Activated T-cell treated with anti-CD3 and anti-CD28 coated beads for 1 hour (primary cell): Measurements from ENCODE around the gene DAAM1.

Source experiments
- DNase-seq: peaks from one replicate; pipeline ENCODE4 v3.0.0-alpha.2; 2020; ENCODE audit warnings: low read depth

DAAM1 gene

GRCh38 chr14:59188461-59189090, at the start of gene DAAM1:
Gene DAAM1 (plus strand): TSS chr14:59188667. CDS start chr14:59263478, 74,811 bp downstream.
- peak; percentile 88 for DNase-seq

- no peak for DNase-seq
Observed at GRCh38 chr14:59139324-59139723, 49.1 kb upstream of the DAAM1 start.

DNA sequence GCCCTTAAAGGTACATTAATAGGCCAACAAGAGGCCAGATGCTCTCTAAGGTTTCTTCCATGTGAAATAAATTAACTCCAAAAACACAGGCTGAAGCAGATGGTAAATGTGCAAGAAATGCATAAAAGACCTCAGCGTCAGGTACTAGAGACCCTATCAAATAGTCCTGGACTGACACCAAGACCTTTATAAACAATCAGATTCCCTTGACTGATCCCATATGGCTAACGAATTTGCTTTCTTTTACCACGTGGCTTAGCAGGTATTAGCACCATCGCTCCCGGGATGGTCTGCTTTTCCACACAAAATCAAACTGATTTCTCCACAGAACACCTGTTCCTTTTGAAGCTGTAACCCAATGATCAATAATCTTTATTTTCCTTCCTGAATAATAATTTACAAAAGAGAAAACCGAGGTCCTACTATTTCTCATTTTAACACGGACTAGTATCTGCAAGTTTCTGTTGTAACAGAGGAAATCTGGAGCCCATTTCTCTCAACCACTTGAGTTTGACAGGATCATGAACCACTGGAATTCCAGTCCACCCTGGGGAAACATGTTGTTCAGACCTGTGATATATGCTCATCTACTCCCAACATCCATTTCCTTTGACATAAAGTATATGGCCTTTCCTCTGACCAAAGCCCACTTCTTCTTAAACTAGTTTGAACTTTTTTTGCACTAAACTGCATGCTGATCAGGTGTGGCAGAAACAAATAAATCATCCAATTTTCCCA, 48.2 kb upstream of the DAAM1 start:
- DNase-seq: no peak

DNA sequence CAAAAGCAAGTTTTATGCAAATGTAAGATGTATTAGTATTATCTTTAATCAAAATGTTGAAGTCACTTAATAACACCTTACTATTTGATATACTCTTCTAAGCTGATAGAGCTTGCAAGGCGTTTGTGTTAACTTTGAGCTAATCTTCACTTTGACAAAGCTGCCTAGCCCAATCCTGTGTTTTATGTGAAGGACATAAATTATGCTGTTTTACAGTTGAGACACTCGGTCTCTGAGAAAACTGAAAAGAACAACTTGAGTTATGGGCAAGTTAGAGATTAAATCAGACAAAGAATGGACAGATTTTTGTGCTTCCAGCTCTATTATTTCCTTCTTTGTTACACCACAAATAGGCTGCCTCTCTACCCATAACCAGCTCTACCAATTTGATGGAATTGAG, 42.0 kb upstream of the DAAM1 start:
- DNase-seq: no peak

- no peak for DNase-seq
Observed at GRCh38 chr14:59147007-59147406, 41.5 kb upstream of the DAAM1 start.

DNA sequence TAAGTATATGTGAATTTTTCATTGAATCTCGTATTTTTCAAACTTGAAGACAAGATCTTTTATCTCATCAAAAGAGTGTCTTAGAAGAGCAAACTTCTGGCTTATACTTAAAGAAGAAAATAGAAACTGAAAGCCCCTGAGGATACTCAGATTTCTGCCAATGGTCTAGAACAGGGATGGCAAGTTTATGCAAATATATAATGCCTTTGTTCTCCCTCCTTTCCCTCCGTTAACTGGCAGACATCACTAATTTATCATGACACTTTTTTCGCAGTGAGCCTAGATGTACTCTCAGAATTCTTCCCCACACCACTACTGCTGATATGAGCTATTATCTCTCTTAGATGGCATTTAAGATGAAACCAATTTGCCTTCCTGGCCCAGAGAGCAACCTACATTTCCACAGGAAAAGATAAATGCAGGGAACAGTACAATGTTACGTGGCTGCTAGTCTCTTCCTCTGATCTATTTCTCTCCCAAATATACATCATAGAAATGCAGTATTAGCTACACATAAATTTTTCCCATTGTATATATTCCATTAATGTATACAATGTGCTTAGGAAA, 40.0 kb upstream of the DAAM1 start:
- DNase-seq: no peak

DNA sequence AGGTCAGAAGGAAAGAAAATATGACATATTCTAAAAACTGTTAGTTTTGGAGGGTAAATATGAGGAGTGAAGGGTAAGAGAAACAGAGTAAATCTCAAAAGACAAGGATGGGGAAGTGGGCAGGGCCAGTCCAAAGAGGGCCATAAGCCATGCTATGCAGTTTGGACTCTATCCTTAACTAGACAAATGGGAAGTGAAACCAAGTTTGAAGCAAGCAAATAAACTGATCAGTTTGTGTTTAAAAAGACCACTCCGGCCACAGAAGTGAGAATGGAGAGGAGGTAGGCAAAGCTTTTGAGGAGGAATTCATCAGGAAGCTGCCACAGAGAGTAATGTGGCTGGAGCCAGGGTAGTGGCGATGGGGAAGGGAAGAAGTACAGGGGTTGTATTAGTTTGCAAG, 37.5 kb upstream of the DAAM1 start:
- DNase-seq: no peak

GRCh38 chr14:59154373-59154772, 34.1 kb upstream of the DAAM1 start:
- no peak for DNase-seq

GRCh38 chr14:59155886-59156285, 32.6 kb upstream of the DAAM1 start:
- no peak for DNase-seq

- no peak for DNase-seq
Observed at GRCh38 chr14:59159169-59159568, 29.3 kb upstream of the DAAM1 start.

- no peak for DNase-seq
Observed at GRCh38 chr14:59160506-59160905, 28.0 kb upstream of the DAAM1 start.

GRCh38 chr14:59161561-59162175, 26.8 kb upstream of the DAAM1 start:
- DNase-seq: no peak

DNA sequence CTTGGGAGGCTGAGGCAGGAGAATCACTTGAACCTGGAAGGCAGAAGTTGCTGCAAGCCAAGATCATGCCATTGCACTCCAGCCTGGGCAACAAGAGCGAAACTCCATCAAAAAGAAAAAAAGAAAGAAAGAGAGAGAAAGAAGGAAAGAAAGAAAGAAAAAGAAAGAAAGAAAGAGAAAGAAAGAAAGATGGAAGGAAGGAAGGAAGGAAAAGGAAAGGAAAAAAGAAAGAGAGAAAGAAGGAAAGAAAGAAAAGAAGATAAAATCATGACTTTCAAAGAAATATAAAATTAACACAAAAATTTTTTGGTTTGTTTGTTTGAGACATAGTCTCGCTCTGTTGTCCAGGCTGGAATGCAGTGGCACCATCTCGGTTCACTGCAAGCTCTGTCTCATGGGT, 22.2 kb upstream of the DAAM1 start:
- DNase-seq: no peak

DNA sequence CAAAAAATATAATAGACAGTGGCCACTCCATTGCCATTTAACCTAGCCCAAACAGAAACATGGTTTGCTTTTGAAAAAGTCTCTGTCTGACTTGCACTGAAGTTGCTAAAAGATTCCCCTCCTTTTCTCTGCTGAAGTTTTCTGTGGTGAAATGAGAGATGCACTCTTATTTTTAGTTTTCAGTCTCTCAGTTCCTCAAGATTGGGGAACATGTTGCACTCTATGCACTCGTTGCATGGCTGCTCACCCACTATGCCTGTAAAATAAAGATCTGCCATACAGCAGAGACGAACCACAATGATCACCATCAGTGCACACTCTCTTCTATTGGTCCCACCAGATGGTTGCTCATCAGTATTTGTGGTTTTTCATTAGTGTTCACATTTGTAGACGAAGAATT, 13.1 kb upstream of the DAAM1 start:
- no peak for DNase-seq

DNA sequence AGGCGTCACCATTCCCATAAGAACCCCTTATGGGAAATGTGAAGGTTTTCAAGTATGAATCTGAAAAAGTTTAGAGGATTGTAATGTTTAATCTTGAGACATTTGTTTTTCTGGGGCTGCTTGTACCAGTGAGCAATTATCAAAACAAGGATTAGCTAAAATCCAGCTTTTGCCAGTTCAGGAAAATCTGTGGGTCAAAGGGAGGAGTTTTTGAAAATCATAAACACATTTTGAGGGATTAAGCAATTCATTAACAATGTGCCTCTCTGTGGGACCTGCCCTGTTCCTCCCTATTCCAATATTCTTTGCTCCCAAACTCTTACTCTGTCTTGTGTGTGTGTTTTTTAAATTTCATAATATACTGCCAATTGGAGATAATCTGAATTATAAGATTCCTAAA, 11.7 kb upstream of the DAAM1 start:
- DNase-seq: no peak

- no peak for DNase-seq
Observed at GRCh38 chr14:59177262-59177661, 11.2 kb upstream of the DAAM1 start.

DNA sequence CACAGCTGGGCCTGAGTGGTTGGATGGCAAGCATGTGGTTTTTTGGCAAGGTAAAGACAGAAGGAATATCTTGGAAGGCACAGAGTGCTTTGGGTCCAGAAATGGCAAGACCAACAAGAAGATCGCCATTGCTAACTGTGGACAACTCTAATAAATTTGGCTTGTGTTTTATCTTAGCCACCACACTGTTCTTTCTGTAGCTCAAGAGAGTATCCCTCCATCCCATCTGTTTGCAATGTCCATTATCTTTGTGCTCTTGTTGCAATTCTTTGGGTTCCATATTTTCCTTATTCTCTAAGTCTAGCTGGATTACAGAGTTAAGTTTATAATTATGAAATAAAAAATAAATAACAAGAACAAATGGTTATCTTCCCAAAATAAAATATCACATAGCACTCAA, 6.7 kb upstream of the DAAM1 start:
- DNase-seq: no peak

DNA sequence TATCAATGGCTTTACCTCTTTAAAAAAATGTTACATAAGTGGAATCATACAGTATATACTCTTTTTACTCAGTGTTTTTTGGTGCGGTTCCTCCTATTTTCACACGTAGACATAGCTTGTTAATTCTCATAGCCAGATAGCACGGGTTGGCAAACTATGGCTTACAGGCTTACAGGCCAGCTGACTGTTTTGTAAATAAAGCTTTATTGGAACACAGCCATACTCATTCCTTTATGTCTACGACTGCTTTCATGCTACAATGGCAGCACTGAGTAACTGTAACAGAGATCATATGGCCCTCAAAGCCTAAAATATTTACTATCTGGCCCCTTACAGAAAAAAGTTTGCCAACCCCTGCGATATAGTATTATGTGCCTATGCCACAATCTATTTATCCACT, 5.8 kb upstream of the DAAM1 start:
- DNase-seq: no peak

GRCh38 chr14:59183150-59183549, 5.3 kb upstream of the DAAM1 start:
- no peak for DNase-seq

DNA sequence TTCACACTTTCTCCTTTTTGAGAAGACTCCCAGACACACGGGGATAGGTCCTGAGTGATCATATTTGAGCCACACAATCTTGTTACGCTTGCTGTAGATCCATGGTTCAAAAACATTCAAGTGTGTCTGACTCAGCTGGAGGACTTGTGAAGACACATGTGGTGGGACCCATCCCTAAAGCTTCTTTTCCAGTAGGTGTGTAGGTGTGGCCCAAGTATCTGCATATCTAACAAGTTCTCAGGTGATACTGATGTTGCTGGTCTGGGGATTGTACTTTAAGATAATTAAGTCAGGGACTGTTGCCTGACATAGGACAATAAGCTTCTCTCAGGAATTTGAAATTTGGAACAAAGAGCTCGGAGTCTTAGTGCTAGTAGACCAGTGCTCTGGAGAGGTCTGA, 4.1 kb upstream of the DAAM1 start:
- DNase-seq: no peak

DNA sequence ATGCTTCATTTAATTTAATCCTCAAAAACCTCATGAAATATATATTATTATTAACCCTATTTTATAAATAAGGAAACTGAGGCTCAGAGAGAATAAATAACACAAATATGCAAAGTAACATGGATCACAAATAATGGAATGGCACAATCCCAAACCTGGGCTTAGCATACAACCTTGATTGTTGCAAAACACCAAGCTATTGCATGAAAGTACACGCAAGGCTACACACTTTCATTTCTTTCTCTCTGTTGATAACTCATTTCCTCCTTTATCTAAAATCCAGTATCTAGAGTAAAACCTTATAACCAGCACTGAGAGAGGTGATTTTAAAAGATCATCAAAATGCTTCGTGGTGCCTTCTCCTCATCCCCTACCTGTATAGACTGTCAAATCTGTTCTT, 2.8 kb upstream of the DAAM1 start:
- DNase-seq: no peak

- DNase-seq: no peak
Observed at GRCh38 chr14:59186306-59186705, 2.2 kb upstream of the DAAM1 start.

DNA sequence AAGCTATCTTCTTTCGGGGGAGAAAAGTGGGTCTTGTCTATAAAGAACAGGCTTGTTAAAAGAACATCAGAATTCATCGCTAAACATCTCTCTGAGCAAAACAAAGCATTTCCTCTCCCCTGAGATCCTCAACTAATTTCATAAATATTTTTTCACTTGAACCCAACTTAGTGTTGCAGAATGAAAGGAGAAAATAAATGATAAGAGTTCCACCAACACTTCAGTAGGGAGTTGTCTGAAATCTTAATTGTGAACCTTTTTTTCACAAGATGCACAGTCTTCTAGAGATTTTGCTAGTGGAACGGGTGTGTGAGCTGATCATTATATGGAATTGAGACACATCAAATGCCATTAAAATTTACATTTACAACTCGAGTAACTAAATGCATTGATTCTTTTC, 1.3 kb upstream of the DAAM1 start:
- no peak for DNase-seq
